ENCODE results near the gene RAB3IL1. TPM values are rescaled to one million over a fixed set of nuclear protein-coding genes. Genes with fewer than 3 reads are reported as not detected.

Gene RAB3IL1
- total RNA-seq, 2 donors from 2014 or later = 5.4 to 11.5 TPM

- intact Hi-C loops (cut with DNase I) = loop anchor here (5.0 kb wide), 2 partner anchors 46 to 156 kb away; no protein-coding TSS in a partner anchor
- Histone ChIP-seq H3K9me3 (no peaks in the 10 kb centered on the region), H3K4me1 (no peaks in the 10 kb centered on the region), H3K27ac (no peak overlapping the region), H3K36me3 (replicated peaks in 1 of 2; ENCODE audit: insufficient read depth in 1 of 2, low read depth in 2 of 2) (no peaks in the 10 kb centered on the region), H3K27me3 (no peaks in the 10 kb centered on the region), H3K4me3 (no peak overlapping the region)
- no peak for ATAC-seq
- 79 to 84% methylated on average over 10 of the region's 10 CpGs for WGBS, 2 donors
- no peak for TF ChIP-seq CTCF (IDR thresholded peaks at IDR 0.05)
- TF ChIP-seq POLR2A (IDR thresholded peaks at IDR 0.05) = no peak
- DNase-seq = no peak
These were observed 16.0 kb downstream of the RAB3IL1 start for GRCh38 chr11:61901397-61901796.

DNA sequence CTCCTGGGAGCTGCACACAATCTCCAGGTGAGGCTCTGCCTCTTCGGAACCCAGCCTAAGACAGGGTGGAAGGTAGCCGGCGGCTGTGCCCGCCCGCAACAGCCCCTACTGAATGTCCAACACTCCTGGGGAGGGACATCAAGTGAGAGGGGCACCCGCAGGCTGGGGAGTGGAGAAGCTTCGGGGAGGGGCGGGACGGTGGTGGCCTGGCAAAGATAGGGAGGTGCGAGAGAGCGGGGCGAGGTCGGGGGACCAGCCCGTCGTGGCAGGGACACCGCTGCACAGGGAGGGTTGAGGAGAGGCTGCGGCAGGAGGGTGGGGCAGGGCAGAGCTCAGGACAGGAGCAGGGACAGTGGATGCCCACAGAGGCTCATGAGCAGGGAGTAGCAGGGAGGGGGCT, 17.1 kb downstream of the RAB3IL1 start:
- H3K4me3 ChIP-seq = no peak overlapping the region
- no peaks in the 10 kb centered on the region for H3K36me3 ChIP-seq (replicated peaks in 1 of 2; ENCODE audit: insufficient read depth in 1 of 2, low read depth in 2 of 2)
- TF ChIP-seq CTCF (IDR thresholded peaks at IDR 0.05) = no peak
- no peak for TF ChIP-seq POLR2A (IDR thresholded peaks at IDR 0.05)
- DNase-seq (no peak), ATAC-seq (no peak)
- WGBS, 2 donors = 89 to 90% methylated on average over 16 to 17 of the region's 17 CpGs
- H3K4me1 ChIP-seq = no peaks in the 10 kb centered on the region
- H3K27ac ChIP-seq = no peak overlapping the region
- H3K9me3 ChIP-seq = no peaks in the 10 kb centered on the region
- intact Hi-C loops (cut with DNase I) = loop anchor here (5.0 kb wide), 2 partner anchors 47 to 157 kb away; no protein-coding TSS in a partner anchor
- H3K27me3 ChIP-seq = no peaks in the 10 kb centered on the region

- Histone ChIP-seq H3K36me3 (replicated peaks in 1 of 2; ENCODE audit: insufficient read depth in 1 of 2, low read depth in 2 of 2) (no peaks in the 10 kb centered on the region), H3K9me3 (no peaks in the 10 kb centered on the region), H3K4me3 (no peak overlapping the region), H3K4me1 (no peaks in the 10 kb centered on the region), H3K27me3 (no peaks in the 10 kb centered on the region), H3K27ac (no peak overlapping the region)
- peak; percentile 81 to 87 (median 84) for DNase-seq
- ATAC-seq = peak; percentile 84
- TF ChIP-seq POLR2A (IDR thresholded peaks at IDR 0.05) = no peak
- TF ChIP-seq CTCF (IDR thresholded peaks at IDR 0.05) = peak; percentile 97 to 99 (median 98)
- 35 to 61% methylated on average over 12 to 27 of the region's 27 CpGs for WGBS, 2 donors
- intact Hi-C loops (cut with DNase I) = no loop called here
These were observed 18.1 kb downstream of the RAB3IL1 start for GRCh38 chr11:61899146-61899841.

DNA sequence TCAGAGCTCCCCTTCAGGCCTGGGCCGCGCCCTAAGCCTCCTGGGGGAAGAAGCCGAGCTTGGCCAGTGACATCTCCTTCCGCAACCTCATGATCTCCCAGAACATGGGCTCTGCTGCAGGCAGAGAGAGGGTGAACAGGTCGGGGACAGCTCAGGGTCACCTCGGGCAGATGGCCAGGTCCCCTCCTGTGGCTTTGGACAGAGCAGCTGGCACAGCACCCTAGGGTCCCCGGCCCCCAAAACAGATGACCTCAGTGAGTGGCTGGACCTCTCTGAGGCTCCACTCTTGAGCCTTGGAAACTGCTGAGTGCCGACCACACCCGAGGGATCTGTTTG, 19.2 kb downstream of the RAB3IL1 start:
- intact Hi-C loops (cut with DNase I) = no loop called here
- DNase-seq = no peak
- Histone ChIP-seq H3K36me3 (replicated peaks in 1 of 2; ENCODE audit: insufficient read depth in 1 of 2, low read depth in 2 of 2) (no peaks in the 10 kb centered on the region), H3K9me3 (no peaks in the 10 kb centered on the region), H3K27ac (no peak overlapping the region), H3K4me3 (no peak overlapping the region), H3K27me3 (no peaks in the 10 kb centered on the region), H3K4me1 (no peaks in the 10 kb centered on the region)
- no peak for TF ChIP-seq CTCF (IDR thresholded peaks at IDR 0.05)
- WGBS, 2 donors = 20 to 65% methylated on average over 3 to 9 of the region's 9 CpGs
- ATAC-seq = no peak

Data from body of pancreas (tissue), 4 donors.